Left ventricle myocardium inferior (tissue), 1 donor: ENCODE measurements around the gene BRF1. TPM values are rescaled to one million over a fixed set of nuclear protein-coding genes. Genes with fewer than 3 reads are reported as not detected.

Experiments
- DNase-seq: peaks from one replicate; pipeline ENCODE4 v3.0.0-alpha.2; 2020
- H3K27ac ChIP-seq: fragments of 200-600 bp; replicated peaks from 2 replicates; pipeline ENCODE4 v1.8.0; 2021
- H3K27me3 ChIP-seq: fragments of 200-600 bp; 2 replicates; pipeline ENCODE4 v1.8.0; 2021; ENCODE audit warnings: low read depth
- H3K36me3 ChIP-seq: fragments of 200-600 bp; 2 replicates; pipeline ENCODE4 v1.8.0; 2021
- H3K4me1 ChIP-seq: fragments of 200-600 bp; 2 replicates; pipeline ENCODE4 v1.8.0; 2021
- H3K4me3 ChIP-seq: fragments of 200-600 bp; 2 replicates; pipeline ENCODE4 v1.8.0; 2021; ENCODE audit warnings: mild to moderate bottlenecking, moderate library complexity
- H3K9me3 ChIP-seq: fragments of 200-600 bp; replicated peaks from 2 replicates; pipeline ENCODE4 v1.8.0; 2021
- intact Hi-C: fragments of 100-400 bp; cut with micrococcal nuclease; formaldehyde crosslinking; loops from one replicate; pipeline ENCODE4 v1.11.0; 2022
- total RNA-seq: library from RNA; stranded (reverse); fragmentation: NEBNext Ultra II Directional; extraction: Animal tissue kit (Norgen Biotek cat#: 25700); gene quantifications from one replicate; pipeline ENCODE4 v1.2.1, GENCODE V29; 2021
- TF ChIP-seq, protein P1 (sequence below): fragments of 200-600 bp; IDR thresholded peaks from 2 replicates; pipeline ENCODE4 v1.8.0; 2021; ENCODE audit warnings: antibody characterized with exemption, mild to moderate bottlenecking, borderline replicate concordance
- donor health status: DM: no; HTN: yes; CAD: no; lungs with severe emphysema.

BRF1 gene
- total RNA-seq, 1 donor from 2014 or later = 19.8 TPM

DNA sequence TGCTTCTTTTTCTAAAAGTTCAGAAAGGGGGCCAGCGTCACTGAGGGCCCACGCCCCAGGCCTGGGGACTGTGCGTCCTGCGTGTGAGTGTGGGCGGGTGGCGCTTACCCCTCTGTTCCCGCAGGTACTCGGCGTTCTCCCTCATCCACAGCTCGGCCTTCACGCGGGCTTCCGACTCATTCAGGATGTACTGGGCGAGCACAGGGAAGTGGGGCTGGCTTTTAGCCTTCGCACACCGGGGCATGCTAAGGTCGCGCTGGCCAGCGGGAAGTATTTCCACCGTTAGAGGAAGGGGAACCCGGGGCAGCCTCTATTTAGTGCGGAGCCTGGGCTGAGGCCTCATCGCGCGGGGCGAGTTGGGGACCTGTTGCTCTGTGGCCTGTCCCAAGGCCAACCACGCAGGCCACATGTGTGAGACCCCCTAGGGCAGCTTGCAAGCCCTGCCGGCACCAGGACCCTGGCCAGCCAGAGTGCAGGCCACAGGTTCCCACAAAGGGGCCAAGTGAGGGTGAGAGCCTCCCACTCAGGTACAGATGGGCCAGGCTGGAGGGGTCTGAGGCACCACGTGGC is 81.7 kb downstream of the BRF1 start:
- no peak overlapping the region for H3K4me3 ChIP-seq
- TF ChIP-seq, protein P1, sequence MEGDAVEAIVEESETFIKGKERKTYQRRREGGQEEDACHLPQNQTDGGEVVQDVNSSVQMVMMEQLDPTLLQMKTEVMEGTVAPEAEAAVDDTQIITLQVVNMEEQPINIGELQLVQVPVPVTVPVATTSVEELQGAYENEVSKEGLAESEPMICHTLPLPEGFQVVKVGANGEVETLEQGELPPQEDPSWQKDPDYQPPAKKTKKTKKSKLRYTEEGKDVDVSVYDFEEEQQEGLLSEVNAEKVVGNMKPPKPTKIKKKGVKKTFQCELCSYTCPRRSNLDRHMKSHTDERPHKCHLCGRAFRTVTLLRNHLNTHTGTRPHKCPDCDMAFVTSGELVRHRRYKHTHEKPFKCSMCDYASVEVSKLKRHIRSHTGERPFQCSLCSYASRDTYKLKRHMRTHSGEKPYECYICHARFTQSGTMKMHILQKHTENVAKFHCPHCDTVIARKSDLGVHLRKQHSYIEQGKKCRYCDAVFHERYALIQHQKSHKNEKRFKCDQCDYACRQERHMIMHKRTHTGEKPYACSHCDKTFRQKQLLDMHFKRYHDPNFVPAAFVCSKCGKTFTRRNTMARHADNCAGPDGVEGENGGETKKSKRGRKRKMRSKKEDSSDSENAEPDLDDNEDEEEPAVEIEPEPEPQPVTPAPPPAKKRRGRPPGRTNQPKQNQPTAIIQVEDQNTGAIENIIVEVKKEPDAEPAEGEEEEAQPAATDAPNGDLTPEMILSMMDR = no peak
- peaks cover 24% of the 10 kb centered on the region for H3K4me1 ChIP-seq
- H3K36me3 ChIP-seq = peaks cover 76% of the 10 kb centered on the region
- intact Hi-C loops = no loop called here
- H3K27me3 ChIP-seq = no peaks in the 10 kb centered on the region
- H3K9me3 ChIP-seq = no peaks in the 10 kb centered on the region
- DNase-seq = no peak
- no peak overlapping the region for H3K27ac ChIP-seq

DNA sequence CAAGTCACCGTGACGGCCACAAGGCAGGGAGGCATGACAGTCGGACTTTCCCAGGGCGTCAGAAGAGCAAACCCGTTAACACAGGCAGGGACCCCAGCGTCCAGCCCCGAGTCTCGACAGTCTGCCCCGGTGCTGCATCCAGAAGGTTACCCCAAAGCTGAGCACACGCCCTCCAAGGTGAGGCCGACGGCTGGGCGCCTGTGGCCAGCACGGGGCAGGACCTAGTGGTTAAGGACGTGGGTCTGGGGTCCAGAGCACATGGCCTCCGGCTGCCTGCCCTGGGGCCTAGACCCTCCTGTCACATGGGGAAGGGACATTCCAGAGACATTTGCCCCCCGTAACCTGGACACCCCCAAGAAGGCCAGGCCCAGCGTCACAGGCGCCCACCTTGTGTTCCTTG is 82.2 kb downstream of the BRF1 start:
- intact Hi-C loops = no loop called here
- no peak for DNase-seq
- Histone ChIP-seq H3K4me3 (no peak overlapping the region), H3K4me1 (peaks cover 24% of the 10 kb centered on the region), H3K27me3 (no peaks in the 10 kb centered on the region), H3K9me3 (no peaks in the 10 kb centered on the region), H3K27ac (no peak overlapping the region), H3K36me3 (peaks cover 76% of the 10 kb centered on the region)
- TF ChIP-seq, protein P1 = no peak

DNA sequence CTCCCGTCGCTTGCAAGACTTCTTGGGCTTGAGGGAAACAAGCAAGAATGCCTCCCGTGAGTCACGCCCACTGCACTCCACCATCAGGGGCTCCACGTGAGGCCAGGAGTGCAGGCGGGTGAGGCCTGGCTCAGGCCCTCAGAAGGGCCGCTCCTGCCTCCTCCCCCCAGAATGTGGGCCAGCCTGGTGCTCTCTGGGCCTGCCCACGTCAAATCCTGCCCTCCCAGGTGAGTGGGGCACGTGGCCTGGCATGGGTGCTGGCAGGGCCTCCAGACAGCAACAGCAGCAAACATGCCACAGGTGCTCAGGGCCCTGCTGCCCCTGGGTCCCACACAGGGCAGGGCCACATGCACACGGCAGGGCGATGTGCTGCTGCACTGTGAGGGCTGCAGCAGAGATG is 83.0 kb downstream of the BRF1 start:
- TF ChIP-seq, protein P1 = no peak
- DNase-seq = no peak
- peaks cover 74% of the 10 kb centered on the region for H3K36me3 ChIP-seq
- H3K27me3 ChIP-seq = no peaks in the 10 kb centered on the region
- H3K27ac ChIP-seq = no peak overlapping the region
- H3K9me3 ChIP-seq = no peaks in the 10 kb centered on the region
- intact Hi-C loops = no loop called here
- peaks cover 24% of the 10 kb centered on the region for H3K4me1 ChIP-seq
- H3K4me3 ChIP-seq = no peak overlapping the region

DNA sequence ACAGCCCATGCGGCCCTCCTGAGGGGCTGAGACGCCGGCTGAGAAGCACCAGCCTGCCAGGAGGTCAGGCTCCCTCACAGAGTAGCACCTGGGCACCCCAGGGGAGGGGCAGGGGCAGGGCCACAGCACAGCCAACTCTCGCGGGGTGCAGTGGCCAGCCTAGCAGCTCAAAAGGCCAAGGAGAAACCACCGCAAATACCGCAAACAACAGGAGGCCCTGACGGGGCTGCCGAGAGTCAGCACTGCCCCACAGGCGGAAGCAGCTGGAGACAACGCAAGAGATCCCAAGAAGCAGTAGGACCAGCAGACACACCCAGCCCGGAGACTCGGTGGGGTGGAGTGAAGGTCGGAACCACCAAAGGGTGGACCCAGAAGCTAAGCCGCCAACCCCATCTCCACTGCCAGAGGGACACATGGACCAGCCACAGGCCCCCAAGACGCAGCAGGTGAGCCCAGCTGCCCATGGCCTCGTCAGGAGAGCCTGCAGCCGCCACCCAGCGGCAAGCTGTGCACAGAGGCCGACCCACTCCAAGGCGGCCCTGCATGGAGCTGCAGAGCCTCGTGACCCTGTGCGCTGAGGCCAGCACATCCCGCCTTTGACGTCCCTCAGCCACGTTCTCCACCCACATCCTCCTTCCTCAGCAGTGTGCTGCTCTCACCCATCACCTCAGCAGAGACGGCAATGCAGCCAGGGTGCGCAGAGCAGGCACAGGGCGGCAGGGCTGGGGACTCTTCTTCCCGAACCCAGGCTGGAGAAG is 84.1 kb downstream of the BRF1 start:
- no peak overlapping the region for H3K27ac ChIP-seq
- DNase-seq = no peak
- intact Hi-C loops = no loop called here
- peaks cover 24% of the 10 kb centered on the region for H3K4me1 ChIP-seq
- TF ChIP-seq, protein P1 = no peak
- H3K36me3 ChIP-seq = peaks cover 74% of the 10 kb centered on the region
- H3K27me3 ChIP-seq = no peaks in the 10 kb centered on the region
- no peaks in the 10 kb centered on the region for H3K9me3 ChIP-seq
- no peak overlapping the region for H3K4me3 ChIP-seq

DNA sequence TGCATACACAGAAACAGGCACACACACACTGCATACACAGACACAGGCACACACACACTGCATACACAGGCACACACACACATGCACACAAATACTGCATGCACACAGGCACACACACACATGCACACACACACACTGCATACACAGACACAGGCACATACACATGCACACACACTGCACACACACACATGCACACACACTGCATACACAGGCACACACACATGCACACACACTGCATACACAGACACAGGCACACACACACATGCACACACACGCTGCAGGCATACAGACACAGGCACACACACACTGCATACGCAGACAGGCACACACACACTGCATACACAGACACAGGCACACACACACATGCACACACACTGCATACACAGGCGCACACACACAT is 85.2 kb downstream of the BRF1 start:
- DNase-seq = no peak
- TF ChIP-seq, protein P1 = no peak
- Histone ChIP-seq H3K4me3 (no peak overlapping the region), H3K27ac (no peak overlapping the region), H3K4me1 (peaks cover 14% of the 10 kb centered on the region), H3K36me3 (peaks cover 69% of the 10 kb centered on the region), H3K27me3 (no peaks in the 10 kb centered on the region), H3K9me3 (no peaks in the 10 kb centered on the region)
- intact Hi-C loops = no loop called here
